ENCODE results near the gene FAM76A. TPM values are rescaled to one million over a fixed set of nuclear protein-coding genes. Genes with fewer than 3 reads are reported as not detected.
"Not testable (repeated sequence)": the region's sequence is repeated elsewhere in the genome, so short reads cannot be mapped to it uniquely, and the experiment has no call there.

The FAM76A gene
- total RNA-seq, 1 experiment from 2014 or later = 9.9 TPM

DNA sequence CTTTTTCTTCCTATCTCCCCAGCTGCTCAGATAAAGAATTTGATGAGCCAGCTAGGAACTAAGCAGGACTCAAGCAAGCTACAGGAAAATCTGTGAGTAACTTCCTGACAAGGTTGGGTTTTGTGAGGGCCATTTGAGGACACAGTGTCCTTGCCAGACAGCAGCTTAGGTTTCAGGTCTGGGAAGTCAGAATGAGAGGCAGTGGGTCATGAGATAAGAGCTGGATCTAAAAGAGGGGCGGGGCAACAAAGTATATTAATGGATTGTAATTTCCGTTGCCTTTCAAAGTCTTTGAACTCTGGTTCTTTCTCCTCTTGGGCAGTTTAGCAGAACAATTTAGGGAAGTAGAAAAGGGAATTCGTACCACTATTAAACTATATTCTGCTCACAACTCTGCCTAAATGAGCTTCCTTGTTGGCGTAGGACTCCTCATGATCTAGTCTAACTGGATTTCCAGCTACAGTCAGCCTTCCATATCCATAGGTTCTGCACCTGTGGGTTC is 63.8 kb downstream of the FAM76A start:
- Histone ChIP-seq H3K4me3 (no peak overlapping the region), H4K20me1 (ENCODE audit: insufficient read depth) (no peaks in the 10 kb centered on the region), H3K4me2 (no peak overlapping the region), H3K27ac (no peak overlapping the region), H3F3A (ENCODE audit: insufficient read depth, low read depth) (no peaks in the 10 kb centered on the region), H3K36me3 (ENCODE audit: low read depth) (no peaks in the 10 kb centered on the region), H3K79me2 (ENCODE audit: low read depth) (0 out of 2 replicates have a peak, but pooled peaks cover 4% of the 10 kb centered on the region), H3K9me3 (ENCODE audit: insufficient read depth, low read depth) (no peaks in the 10 kb centered on the region), H3K9me2 (ENCODE audit: insufficient read depth) (no peaks in the 10 kb centered on the region), H3K4me1 (replicated peaks; ENCODE audit: insufficient read depth) (peaks cover 9% of the 10 kb centered on the region), H2AFZ (no peak overlapping the region), H3K27me3 (ENCODE audit: insufficient read depth, low read depth) (no peaks in the 10 kb centered on the region)
- DNase-seq = no peak
- TF ChIP-seq, protein P1, sequence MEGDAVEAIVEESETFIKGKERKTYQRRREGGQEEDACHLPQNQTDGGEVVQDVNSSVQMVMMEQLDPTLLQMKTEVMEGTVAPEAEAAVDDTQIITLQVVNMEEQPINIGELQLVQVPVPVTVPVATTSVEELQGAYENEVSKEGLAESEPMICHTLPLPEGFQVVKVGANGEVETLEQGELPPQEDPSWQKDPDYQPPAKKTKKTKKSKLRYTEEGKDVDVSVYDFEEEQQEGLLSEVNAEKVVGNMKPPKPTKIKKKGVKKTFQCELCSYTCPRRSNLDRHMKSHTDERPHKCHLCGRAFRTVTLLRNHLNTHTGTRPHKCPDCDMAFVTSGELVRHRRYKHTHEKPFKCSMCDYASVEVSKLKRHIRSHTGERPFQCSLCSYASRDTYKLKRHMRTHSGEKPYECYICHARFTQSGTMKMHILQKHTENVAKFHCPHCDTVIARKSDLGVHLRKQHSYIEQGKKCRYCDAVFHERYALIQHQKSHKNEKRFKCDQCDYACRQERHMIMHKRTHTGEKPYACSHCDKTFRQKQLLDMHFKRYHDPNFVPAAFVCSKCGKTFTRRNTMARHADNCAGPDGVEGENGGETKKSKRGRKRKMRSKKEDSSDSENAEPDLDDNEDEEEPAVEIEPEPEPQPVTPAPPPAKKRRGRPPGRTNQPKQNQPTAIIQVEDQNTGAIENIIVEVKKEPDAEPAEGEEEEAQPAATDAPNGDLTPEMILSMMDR (conservative IDR thresholded peaks at IDR 0.05) = no peak
- no peak for TF ChIP-seq EZH2 (IDR thresholded peaks at IDR 0.05; ENCODE audit: low read depth)
- intact Hi-C loops (cut with micrococcal nuclease; ENCODE audit: unreplicated experiment) = no loop called here
- ChIA-PET CTCF (no interaction called here), POLR2A (ENCODE audit: unreplicated experiment) (no interaction called here)
- no TSS peak for BruUV-seq (replicated peaks)

DNA sequence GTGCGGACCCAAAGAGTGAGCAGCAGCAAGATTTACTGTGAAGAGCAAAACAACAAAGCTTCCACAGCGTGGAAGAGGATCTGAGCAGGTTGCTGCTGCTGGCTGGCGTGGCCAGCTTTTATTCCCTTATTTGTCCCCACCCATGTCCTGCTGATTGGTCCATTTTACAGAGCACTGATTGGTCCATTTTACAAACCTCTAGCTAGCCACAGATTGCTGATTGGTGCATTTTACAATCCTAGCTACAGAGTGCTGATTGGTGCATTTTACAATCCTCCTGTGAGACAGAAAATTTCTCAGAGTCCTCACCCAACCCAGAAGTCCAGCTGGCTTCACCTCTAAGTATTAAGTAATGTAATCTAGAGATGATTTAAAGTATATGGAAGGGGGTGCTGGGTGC is 64.5 kb downstream of the FAM76A start:
- H3K36me3 ChIP-seq (ENCODE audit: low read depth); H3K4me1 ChIP-seq (replicated peaks; ENCODE audit: insufficient read depth); BruUV-seq (replicated peaks); H3K79me2 ChIP-seq (ENCODE audit: low read depth); POLR2A ChIA-PET (ENCODE audit: unreplicated experiment); H3K27ac ChIP-seq; H2AFZ ChIP-seq; H3K9me2 ChIP-seq (ENCODE audit: insufficient read depth); intact Hi-C loops (cut with micrococcal nuclease; ENCODE audit: unreplicated experiment); H3K4me2 ChIP-seq; CTCF ChIA-PET; H3K9me3 ChIP-seq (ENCODE audit: insufficient read depth, low read depth); H3K4me3 ChIP-seq; H3F3A ChIP-seq (ENCODE audit: insufficient read depth, low read depth); H3K27me3 ChIP-seq (ENCODE audit: insufficient read depth, low read depth); DNase-seq; H4K20me1 ChIP-seq (ENCODE audit: insufficient read depth): not testable (repeated sequence)

DNA sequence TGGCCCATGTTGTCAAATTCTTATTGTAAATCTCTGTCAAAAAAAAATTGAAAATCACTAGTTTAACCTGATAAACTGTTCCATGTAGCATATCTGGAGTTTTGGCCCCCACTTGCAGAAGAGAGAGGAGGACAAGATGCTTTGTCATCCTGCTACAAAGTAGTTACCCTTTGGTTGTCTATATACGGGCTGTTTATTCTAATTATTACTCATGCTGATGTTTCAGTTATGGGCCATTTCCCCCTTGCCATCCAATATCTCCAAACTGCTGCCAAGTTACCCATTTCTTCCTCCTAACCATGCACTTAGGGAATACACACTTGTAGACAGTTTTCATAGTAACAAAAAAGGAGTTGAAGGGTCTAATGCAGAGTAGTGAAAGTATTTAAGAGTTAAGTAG is 69.8 kb downstream of the FAM76A start:
- BruUV-seq (replicated peaks) = no TSS peak
- CTCF ChIA-PET = no interaction called here
- Histone ChIP-seq H3K36me3 (ENCODE audit: low read depth) (no peaks in the 10 kb centered on the region), H3K27ac (no peak overlapping the region), H3K79me2 (ENCODE audit: low read depth) (no peaks in the 10 kb centered on the region), H3K4me3 (no peak overlapping the region), H3K9me2 (ENCODE audit: insufficient read depth) (no peaks in the 10 kb centered on the region), H3K27me3 (ENCODE audit: insufficient read depth, low read depth) (no peaks in the 10 kb centered on the region), H3F3A (ENCODE audit: insufficient read depth, low read depth) (no peaks in the 10 kb centered on the region), H2AFZ (no peak overlapping the region), H3K4me1 (replicated peaks; ENCODE audit: insufficient read depth) (no peaks in the 10 kb centered on the region), H3K4me2 (no peak overlapping the region), H4K20me1 (ENCODE audit: insufficient read depth) (no peaks in the 10 kb centered on the region), H3K9me3 (ENCODE audit: insufficient read depth, low read depth) (no peaks in the 10 kb centered on the region)
- intact Hi-C loops (cut with micrococcal nuclease; ENCODE audit: unreplicated experiment) = no loop called here
- POLR2A ChIA-PET (ENCODE audit: unreplicated experiment) = no interaction called here
- no peak for DNase-seq
- TF ChIP-seq, protein P1 (conservative IDR thresholded peaks at IDR 0.05) = no peak
- no peak for TF ChIP-seq EZH2 (IDR thresholded peaks at IDR 0.05; ENCODE audit: low read depth)

DNA sequence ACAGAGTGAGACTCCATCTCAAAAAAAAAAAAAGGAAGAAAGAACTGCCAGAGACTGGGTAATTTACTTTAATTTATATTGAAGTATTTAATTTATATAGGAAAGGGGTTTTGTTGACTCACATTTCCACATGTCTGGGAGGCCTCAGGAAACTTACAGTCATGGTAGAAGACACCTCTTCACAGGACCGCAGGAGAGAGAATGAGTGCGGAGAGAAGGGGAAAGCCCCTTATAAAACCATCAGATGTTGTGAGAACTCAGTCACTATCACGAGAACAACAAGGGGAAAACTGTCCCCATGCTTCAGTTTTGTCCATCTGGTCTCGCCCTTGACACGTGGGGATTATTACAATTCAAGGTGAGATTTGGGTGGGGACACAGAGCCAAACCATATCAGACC is 79.0 kb downstream of the FAM76A start:
- Histone ChIP-seq H4K20me1 (ENCODE audit: insufficient read depth) (no peaks in the 10 kb centered on the region), H3K27me3 (ENCODE audit: insufficient read depth, low read depth) (no peaks in the 10 kb centered on the region), H3K9me3 (ENCODE audit: insufficient read depth, low read depth) (no peaks in the 10 kb centered on the region), H3K79me2 (ENCODE audit: low read depth) (no peaks in the 10 kb centered on the region), H3F3A (ENCODE audit: insufficient read depth, low read depth) (no peaks in the 10 kb centered on the region), H3K9me2 (ENCODE audit: insufficient read depth) (no peaks in the 10 kb centered on the region), H3K27ac (no peak overlapping the region), H3K4me1 (replicated peaks; ENCODE audit: insufficient read depth) (no peaks in the 10 kb centered on the region), H3K36me3 (ENCODE audit: low read depth) (no peaks in the 10 kb centered on the region), H3K4me2 (no peak overlapping the region), H3K4me3 (no peak overlapping the region), H2AFZ (no peak overlapping the region)
- intact Hi-C loops (cut with micrococcal nuclease; ENCODE audit: unreplicated experiment) = no loop called here
- CTCF ChIA-PET = no interaction called here
- no TSS peak for BruUV-seq (replicated peaks)
- TF ChIP-seq EZH2 (IDR thresholded peaks at IDR 0.05; ENCODE audit: low read depth) = no peak
- TF ChIP-seq, protein P1 (conservative IDR thresholded peaks at IDR 0.05) = no peak
- no peak for DNase-seq
- POLR2A ChIA-PET (ENCODE audit: unreplicated experiment) = no interaction called here

Data from PC-9 (cell line).